BJ (cell line): ENCODE data around the gene FARP1. TPM values are rescaled to one million over a fixed set of nuclear protein-coding genes. Genes with fewer than 3 reads are reported as not detected.

Experiments used
- CTCF ChIA-PET: fragments of 350-600 bp; formaldehyde crosslinking; extraction: SDS; loops from one replicate; lab custom pipeline; 2021; ENCODE audit warnings: antibody characterized with exemption, inconsistent platforms; lab: Yijun Ruan, JAX
- POLR2A ChIA-PET: fragments of 300-600 bp; sonication (Branson Sonifier 250); formaldehyde crosslinking; extraction: SDS; loops from one replicate; lab custom pipeline; 2021; ENCODE audit warnings: antibody characterized with exemption; lab: Charles Lee
- DNase-seq: peaks from one replicate; pipeline ENCODE4 v3.0.0-alpha.2; 2011; ENCODE audit warnings: low read depth
- H3K27me3 ChIP-seq: 2 replicates; pipeline ENCODE4 v1.6.0; 2011; ENCODE audit warnings: low read length; ENCODE audit not compliant: control insufficient read depth, insufficient read depth
- H3K36me3 ChIP-seq: 2 replicates; pipeline ENCODE4 v1.5.1; 2011; ENCODE audit warnings: low read length; ENCODE audit not compliant: control insufficient read depth, insufficient read depth
- H3K4me3 ChIP-seq: 2 replicates; pipeline ENCODE4 v1.5.1; 2011; ENCODE audit warnings: low read depth, mild to moderate bottlenecking, control low read depth, low read length
- CTCF ChIP-seq: IDR thresholded peaks from 2 replicates; pipeline ENCODE4 v1.5.1; 2011; ENCODE audit warnings: low read depth, mild to moderate bottlenecking, control low read depth, inconsistent platforms, low read length, moderate library complexity; ENCODE audit not compliant: insufficient read depth
- polyA plus RNA-seq: library from polyadenylated mRNA; depleted of rRNA; stranded (reverse); fragments of >200 nt; gene quantifications from 2 replicates; pipeline ENCODE4 v1.2.3, GENCODE V29; 2011

FARP1 gene
- polyA plus RNA-seq, 1 experiment: 64.0 TPM

GRCh38 chr13:98347756-98348155 is 204.9 kb downstream of the FARP1 start:
- CTCF ChIA-PET: no interaction called here
- no peak for TF ChIP-seq CTCF
- POLR2A ChIA-PET: no interaction called here
- no peaks in the 10 kb centered on the region for H3K27me3 ChIP-seq
- H3K36me3 ChIP-seq: no peaks in the 10 kb centered on the region; the same call in 1 of the 2 replicates
- no peak for DNase-seq
- no peak overlapping the region for H3K4me3 ChIP-seq

DNA sequence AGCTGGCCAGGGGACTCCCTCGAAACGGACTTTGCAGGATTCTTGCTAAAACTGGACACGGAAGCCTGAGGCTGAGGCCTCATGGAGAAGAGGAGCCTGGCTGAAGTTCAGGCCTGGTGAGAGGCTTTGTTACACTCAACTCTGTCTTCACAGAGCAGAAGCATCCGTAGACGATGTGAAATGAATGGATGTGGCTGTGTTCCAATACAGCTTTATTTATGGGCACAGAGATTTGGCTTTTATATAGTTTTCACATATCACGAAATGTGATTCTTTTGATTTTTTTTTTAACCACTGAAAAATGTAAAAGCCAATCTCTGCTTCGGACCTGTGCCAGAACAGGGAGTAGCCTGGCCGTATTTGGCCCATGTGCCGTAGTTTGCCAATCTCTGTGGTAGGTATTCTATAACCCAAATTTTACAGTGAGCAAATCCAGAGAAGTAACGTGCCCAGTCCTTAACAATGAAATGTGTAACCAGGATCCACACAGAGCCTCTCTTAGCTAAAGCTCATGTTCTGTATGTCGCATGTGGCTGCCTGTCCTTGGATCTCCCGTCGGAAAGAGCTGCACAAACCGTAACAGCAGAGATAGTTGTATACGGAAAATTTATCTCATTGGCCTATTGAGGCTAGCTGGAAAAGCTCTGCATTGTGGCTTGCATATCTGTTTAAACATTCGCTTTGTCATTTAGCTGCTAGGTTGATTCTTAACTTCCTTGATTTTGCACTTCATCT is 205.7 kb downstream of the FARP1 start:
- ChIA-PET POLR2A (no interaction called here), CTCF (no interaction called here)
- Histone ChIP-seq H3K27me3 (no peaks in the 10 kb centered on the region), H3K4me3 (no peak overlapping the region), H3K36me3 (no peaks in the 10 kb centered on the region; the same call in 1 of the 2 replicates)
- TF ChIP-seq CTCF: no peak
- DNase-seq: no peak

DNA sequence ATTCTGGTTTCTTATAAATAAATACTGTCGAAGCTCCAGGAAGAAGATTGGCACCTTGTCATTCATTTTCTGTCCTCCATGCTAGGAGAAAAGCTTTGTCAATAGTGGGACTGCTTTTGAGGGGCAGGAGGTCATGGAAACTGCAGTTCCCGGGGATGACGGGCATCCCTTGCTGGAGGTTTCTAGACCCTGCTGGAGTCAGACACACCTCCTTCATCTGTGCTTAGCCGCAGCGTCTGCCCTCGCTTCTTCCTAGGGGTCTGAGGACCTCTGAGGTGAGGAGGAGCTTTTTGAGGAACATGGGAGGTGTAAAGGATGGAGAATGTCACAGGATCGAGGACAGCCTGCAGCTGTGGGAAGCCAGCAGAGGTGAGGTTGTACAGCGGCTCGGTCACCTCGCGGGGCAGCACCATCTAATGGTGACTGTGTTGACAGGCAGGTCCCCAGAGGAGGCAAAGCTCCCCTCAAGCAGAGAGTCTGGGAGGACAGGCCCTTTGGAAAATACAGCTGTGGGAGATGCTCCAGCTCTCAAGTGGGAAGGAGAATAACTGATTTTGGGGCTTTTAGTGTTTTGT is 206.9 kb downstream of the FARP1 start:
- no peaks in the 10 kb centered on the region; the same call in 1 of the 2 replicates for H3K36me3 ChIP-seq
- no peaks in the 10 kb centered on the region for H3K27me3 ChIP-seq
- DNase-seq: no peak
- no peak for TF ChIP-seq CTCF
- ChIA-PET CTCF (interaction anchor here (0.6 kb wide), 1 partner anchor 1096 kb away, joined by 5 read pairs; no protein-coding TSS in a partner anchor), POLR2A (no interaction called here)
- H3K4me3 ChIP-seq: no peak overlapping the region

DNA sequence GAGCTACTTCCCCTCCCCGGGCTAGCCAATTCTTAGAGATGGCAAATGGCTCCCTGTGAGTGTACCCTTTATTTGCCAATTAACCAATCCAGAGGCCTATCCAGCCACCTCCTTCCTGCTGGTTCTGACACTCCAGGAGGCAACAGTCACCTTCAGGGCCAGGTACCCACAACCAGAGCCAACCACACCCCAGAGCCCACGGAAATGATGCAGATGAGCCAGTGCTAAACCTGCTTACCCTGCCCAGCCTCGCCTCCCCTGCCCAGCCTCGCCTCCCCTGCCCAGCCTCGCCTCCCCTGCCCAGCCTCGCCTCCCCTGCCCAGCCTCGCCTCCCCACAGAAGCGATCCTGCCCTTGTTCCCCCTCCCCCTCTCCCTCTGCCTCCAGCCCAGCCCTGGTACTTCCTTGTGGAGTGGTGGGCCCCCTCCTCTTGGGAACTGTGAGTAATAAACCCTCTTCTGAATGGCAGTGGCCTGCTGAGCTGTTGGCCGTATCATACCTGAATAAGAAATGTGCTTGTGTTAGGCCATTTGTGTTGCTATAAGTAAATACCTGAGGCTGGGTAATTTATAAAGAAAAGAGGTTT is 207.9 kb downstream of the FARP1 start:
- H3K27me3 ChIP-seq: no peaks in the 10 kb centered on the region
- CTCF ChIA-PET: interaction anchor here (0.6 kb wide), 1 partner anchor 80 kb away, joined by 3 read pairs; no protein-coding TSS in a partner anchor
- POLR2A ChIA-PET: no interaction called here
- TF ChIP-seq CTCF: no peak
- H3K36me3 ChIP-seq: no peaks in the 10 kb centered on the region; the same call in 1 of the 2 replicates
- no peak overlapping the region for H3K4me3 ChIP-seq
- DNase-seq: no peak

DNA sequence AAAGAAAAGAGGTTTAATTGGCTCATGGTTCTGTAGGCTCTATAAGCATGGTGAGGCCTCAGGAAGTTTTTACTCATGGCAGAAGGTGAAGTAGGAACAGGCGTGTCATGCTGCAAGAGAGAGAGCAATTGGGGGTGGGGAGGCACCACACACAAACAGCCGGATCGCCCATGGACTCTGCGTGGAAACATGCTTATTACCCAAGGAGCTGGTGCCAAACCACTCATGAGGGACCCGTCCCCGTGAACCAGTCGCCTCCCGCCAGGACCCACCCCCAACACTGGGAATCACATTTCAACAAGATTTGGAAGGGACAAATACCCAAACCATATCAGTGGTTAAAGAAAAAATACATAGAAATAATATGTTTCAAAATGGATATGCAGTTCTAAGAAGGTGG is 208.7 kb downstream of the FARP1 start:
- Histone ChIP-seq H3K27me3 (no peaks in the 10 kb centered on the region), H3K4me3 (no peak overlapping the region), H3K36me3 (no peaks in the 10 kb centered on the region; the same call in 1 of the 2 replicates)
- DNase-seq: no peak
- no peak for TF ChIP-seq CTCF
- CTCF ChIA-PET: interaction anchor here (0.7 kb wide), 1 partner anchor 13 kb away, joined by 3 read pairs; no protein-coding TSS in a partner anchor
- POLR2A ChIA-PET: no interaction called here
